SK-N-SH (cell line): ENCODE data around the gene CDH20.

ENCODE experiments used
- GABPA ChIP-seq: IDR thresholded peaks from 2 replicates; pipeline ENCODE4 v1.4.0; 2012; ENCODE audit warnings: low read depth, mild to moderate bottlenecking
- TF ChIP-seq, protein P1 (sequence below): IDR thresholded peaks from 2 replicates; pipeline ENCODE4 v1.4.0; 2012; ENCODE audit warnings: low read depth, borderline replicate concordance
- TF ChIP-seq, protein P2 (sequence below): fragments of 200-600 bp; sonication (generic); IDR thresholded peaks from 2 replicates; pipeline ENCODE4 v1.6.1; 2017; ENCODE audit warnings: antibody characterized with exemption, mild to moderate bottlenecking, moderate library complexity

DNA sequence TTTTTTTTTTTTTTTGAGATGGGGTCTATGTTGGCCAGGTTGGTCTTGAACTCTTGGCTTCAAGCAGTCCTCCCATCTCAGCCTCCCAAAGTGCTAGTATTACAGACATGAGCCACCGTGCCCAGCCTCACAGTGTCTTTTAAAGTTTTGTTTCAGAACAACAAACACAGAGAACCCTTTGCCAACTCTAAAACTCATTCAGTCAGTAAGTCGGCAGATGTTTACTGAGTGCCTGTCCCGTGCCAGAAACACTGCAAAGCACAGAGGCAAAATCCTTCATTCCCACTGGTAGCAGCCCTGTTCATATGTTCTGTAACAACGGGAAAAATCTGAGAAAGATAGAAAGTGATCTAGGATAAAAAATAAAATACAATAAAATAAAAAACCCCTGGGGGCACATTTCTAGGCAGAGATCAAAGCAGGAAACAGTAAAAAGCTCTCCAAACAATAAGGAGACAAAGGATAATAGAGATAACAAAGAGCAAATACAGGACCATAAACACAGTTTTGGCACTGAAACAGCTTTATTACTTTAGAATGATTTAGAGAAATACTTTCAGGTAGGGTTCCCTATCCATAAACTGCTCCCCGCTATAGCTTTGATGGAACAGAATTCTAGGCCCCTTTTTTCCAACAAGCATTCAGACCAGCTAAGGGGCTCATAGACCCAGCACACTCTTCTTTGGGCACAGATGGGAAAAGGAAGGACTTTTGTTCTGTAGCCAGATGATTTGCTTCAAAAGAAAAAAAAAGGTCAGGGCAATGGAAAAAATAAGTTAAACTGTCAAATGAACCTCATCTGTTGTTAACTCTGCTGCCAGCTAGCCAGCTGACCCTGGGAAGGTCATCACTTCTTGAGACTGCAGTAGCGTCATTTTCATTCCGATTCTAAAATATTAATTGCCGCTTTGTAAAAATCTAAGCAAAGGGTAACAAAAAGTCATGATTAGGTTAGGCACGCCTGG, 212.3 kb downstream of the CDH20 start:
- TF ChIP-seq, protein P1, sequence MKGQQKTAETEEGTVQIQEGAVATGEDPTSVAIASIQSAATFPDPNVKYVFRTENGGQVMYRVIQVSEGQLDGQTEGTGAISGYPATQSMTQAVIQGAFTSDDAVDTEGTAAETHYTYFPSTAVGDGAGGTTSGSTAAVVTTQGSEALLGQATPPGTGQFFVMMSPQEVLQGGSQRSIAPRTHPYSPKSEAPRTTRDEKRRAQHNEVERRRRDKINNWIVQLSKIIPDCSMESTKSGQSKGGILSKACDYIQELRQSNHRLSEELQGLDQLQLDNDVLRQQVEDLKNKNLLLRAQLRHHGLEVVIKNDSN = no peak
- TF ChIP-seq, protein P2, sequence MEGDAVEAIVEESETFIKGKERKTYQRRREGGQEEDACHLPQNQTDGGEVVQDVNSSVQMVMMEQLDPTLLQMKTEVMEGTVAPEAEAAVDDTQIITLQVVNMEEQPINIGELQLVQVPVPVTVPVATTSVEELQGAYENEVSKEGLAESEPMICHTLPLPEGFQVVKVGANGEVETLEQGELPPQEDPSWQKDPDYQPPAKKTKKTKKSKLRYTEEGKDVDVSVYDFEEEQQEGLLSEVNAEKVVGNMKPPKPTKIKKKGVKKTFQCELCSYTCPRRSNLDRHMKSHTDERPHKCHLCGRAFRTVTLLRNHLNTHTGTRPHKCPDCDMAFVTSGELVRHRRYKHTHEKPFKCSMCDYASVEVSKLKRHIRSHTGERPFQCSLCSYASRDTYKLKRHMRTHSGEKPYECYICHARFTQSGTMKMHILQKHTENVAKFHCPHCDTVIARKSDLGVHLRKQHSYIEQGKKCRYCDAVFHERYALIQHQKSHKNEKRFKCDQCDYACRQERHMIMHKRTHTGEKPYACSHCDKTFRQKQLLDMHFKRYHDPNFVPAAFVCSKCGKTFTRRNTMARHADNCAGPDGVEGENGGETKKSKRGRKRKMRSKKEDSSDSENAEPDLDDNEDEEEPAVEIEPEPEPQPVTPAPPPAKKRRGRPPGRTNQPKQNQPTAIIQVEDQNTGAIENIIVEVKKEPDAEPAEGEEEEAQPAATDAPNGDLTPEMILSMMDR = no peak
- no peak for TF ChIP-seq GABPA
